HG03039 (cell line): Measurements from ENCODE around the gene KDM7A.
"Not testable (repeated sequence)": the region's sequence is repeated elsewhere in the genome, so short reads cannot be mapped to it uniquely, and the experiment has no call there.

Source experiments
- ATAC-seq: cut with Tn5 transposase; IDR thresholded peaks from one replicate; pipeline ENCODE4 v1.9.1; 2021; ENCODE audit warnings: mild to moderate bottlenecking, moderate library complexity; ENCODE audit not compliant: unreplicated experiment

The KDM7A gene

GRCh38 chr7:140162081-140162480, 14.7 kb downstream of the KDM7A start:
- not testable (repeated sequence) for ATAC-seq

- ATAC-seq: no peak
These were observed 15.7 kb downstream of the KDM7A start for GRCh38 chr7:140161047-140161446.

DNA sequence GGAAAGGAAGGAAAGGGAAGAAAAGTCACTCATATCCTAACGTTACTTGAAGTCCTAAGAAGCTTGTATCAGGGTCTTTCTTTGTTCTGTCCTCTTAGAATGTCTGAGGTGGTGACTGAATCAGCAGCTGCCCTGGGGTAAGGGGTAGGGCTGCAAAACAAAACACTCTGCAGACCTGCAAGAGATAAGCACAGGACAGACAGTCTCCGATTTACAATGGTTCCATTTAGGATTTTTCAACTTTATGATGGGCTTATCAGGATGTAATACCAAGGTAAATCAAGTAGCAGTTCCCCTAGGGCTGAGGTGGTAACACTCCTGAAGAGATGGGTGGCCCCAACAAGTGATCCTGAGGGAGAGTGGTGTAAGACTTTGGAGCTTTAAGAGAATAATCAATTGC, 16.5 kb downstream of the KDM7A start:
- no peak for ATAC-seq

DNA sequence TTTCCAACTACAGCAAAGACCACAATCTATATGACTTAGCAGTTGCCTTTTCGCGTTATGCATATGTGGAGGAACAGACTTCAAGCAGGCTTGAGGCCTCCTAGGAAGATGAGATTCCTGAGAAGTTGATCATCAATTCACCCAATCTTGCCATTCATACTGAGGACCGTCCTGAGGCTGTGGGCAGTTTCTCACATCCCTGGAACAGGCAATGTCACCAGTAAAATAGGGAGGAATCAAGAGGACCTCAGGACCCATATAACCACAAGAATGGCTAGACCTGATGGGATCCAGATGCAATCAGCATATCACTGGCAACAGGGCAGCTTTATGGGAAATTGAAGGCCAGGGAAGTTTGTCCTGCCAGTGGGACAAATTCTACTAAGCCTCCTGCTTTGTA, 17.3 kb downstream of the KDM7A start:
- ATAC-seq: no peak

DNA sequence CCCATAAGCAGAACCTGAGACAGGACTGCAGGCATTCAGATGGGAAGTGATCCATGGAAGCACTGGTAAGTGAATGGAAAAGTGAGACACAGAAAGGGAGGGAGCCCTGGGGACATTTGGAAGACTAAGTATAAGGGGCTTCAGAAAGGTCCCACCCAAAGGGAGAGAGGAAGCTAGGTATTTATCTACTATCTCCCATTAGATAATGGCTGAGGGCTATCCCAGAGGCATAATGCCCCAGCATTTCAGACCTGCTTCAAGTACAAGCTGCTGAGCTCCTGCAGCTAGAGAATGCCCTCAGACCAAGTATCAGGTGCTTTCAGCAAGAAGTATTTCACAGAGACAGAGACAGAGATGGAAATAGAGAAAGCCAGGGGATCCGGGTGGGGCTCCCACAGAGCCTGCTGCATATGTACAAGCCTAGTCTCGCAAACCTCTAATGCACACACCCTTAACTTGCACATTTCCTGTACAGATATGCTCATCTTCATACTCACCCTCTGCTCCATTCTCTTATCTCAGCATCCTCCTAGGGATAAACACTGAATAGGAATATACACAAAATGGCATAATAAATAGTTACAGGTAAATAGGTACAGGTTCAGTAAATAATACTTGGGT, 20.2 kb downstream of the KDM7A start:
- ATAC-seq: no peak

- ATAC-seq: no peak
These were observed 21.4 kb downstream of the KDM7A start for GRCh38 chr7:140155428-140155827.

DNA sequence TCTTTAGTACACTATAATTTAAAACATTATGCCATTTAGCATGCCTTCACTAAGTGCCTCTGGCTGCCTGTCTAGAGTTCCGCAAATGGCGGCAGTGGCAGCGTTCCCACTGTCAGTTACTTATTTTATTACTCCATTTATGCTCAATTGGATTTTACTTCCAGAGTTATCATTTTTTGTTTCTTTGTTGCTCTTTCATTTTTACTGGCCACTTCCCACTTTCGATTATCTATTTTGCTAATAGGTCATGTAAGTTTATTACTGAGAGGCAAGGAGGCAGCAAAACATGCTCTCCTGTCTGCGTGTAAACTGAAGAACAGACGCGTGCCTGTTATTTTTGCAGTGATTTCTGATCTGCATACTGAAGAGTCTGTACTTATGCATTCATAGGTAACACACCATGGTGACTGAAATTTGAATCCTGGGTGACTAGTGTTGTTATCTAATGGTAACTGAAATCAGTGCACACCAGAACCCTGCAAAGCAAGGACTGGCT, 23.1 kb downstream of the KDM7A start:
- no peak for ATAC-seq

- no peak for ATAC-seq
These were observed 30.2 kb downstream of the KDM7A start for GRCh38 chr7:140146574-140146973.

DNA sequence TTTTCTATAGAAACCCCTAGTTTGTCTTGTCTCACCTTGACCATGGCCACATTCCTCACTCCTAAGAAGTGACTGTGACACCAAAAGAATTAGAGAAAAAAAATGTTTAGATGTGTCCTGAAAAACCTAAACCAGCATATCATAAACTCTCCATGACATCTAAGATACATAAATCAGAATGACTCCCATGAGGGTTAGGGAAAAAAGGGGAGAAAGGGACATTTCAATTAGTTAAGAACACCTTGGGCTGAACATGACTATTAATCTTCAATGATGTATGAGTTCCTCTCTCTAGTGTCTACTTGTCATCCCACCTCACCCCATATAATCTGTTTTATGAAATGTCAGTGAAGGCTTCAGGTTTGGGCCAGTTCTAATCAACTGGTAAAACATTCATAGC, 31.1 kb downstream of the KDM7A start:
- no peak for ATAC-seq

GRCh38 chr7:140144821-140145220, 32.0 kb downstream of the KDM7A start:
- ATAC-seq: no peak

GRCh38 chr7:140143997-140144396, 32.8 kb downstream of the KDM7A start:
- no peak for ATAC-seq

- no peak for ATAC-seq
These were observed 34.8 kb downstream of the KDM7A start for GRCh38 chr7:140142031-140142430.

- ATAC-seq: no peak
These were observed 35.5 kb downstream of the KDM7A start for GRCh38 chr7:140141256-140141655.

- ATAC-seq: no peak
These were observed 39.7 kb downstream of the KDM7A start for GRCh38 chr7:140137078-140137477.

GRCh38 chr7:140136073-140136472, 40.7 kb downstream of the KDM7A start:
- no peak for ATAC-seq

- no peak for ATAC-seq
These were observed 42.7 kb downstream of the KDM7A start for GRCh38 chr7:140134039-140134438.

GRCh38 chr7:140127360-140128127, 49.2 kb downstream of the KDM7A start:
- ATAC-seq: no peak

- no peak for ATAC-seq
These were observed 50.2 kb downstream of the KDM7A start for GRCh38 chr7:140126435-140127034.

- no peak for ATAC-seq
These were observed 53.8 kb downstream of the KDM7A start for GRCh38 chr7:140122965-140123364.

DNA sequence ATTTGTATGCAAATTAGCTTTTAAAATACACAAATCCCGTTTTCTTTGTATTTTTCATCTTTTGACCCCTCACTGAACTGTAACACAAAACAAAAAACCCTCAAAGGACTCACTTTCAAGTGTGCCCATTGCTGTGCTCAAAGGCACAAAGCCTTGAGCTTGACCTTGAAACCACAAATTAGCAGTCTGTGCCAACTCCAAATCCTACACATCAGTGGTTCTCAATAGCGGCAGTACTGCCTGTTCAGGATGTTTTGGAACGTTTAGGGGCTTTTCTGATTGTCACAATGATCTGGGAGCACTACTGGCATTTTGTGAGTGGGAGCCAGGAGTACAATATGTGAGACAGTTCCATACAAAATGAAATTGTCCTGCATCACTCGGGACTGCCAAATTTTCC, 55.5 kb downstream of the KDM7A start:
- ATAC-seq: no peak

DNA sequence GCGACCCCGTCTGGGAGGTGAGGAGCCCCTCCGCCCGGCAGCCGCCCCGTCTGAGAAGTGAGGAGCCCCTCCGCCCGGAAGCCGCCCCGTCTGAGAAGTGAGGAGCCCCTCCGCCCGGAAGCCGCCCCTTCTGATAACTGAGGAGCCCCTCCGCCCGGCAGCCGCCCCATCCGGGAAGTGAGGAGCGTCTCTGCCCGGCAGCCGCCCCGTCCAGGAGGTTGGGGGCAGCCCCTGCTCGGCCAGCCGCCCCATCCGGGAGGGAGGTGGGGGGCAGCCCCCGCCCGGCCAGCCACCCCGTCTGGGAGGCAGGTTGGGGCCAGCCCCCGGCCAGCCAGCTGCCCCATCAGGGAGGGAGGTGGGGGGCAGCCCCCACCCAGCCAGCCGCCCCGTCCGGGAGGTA, 62.0 kb downstream of the KDM7A start:
- ATAC-seq: not testable (repeated sequence)

DNA sequence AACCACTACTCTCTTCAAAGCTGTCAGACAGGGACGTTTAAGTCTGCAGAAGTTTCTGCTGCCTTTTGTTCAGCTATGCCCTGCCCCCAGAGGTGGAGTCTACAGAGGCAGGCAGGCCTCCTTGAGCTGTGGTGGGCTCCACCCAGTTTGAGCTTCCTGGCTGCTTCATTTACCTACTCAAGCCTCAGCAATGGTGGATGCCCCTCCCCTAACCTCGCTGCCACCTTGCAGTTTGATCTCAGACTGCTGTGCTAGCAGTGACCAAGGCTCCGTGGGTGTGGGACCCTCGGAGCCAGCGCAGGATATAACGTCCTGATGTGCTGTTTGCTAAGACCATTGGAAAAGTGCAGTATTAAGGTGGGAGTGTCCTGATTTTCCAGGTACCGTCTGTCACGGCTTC, 68.0 kb downstream of the KDM7A start:
- ATAC-seq: not testable (repeated sequence)
